Peyer's patch (tissue), 4 donors: Measurements from ENCODE around the gene RABGAP1. TPM values are rescaled to one million over a fixed set of nuclear protein-coding genes. Genes with fewer than 3 reads are reported as not detected.

Experiments used
- DNase-seq, 3 donors: peaks; one replicate each; pipeline ENCODE4 v3.0.0-alpha.2; 2017 to 2019
- H3K27ac ChIP-seq, 4 donors: fragments of 200-600 bp; sonication (generic); one replicate each; pipeline ENCODE4 v1.5.1; 2016 to 2019
- H3K27me3 ChIP-seq, 2 donors: fragments of 200-600 bp; sonication (generic); one replicate each; pipeline ENCODE4 v1.5.1; 2019
- H3K36me3 ChIP-seq, 3 donors: fragments of 200-600 bp; sonication (generic); one replicate each; pipeline ENCODE4 v1.5.1; 2016 to 2019
- H3K4me1 ChIP-seq, 4 donors: fragments of 200-600 bp; sonication (generic); one replicate each; pipeline ENCODE4 v1.5.1; 2016 to 2019
- H3K4me3 ChIP-seq, 4 donors: fragments of 200-600 bp; sonication (generic); 1 replicate in 3 of 4; 2 replicates in 1 of 4; pipeline ENCODE4 v1.5.1; 2016 to 2019; ENCODE audit warnings: mild to moderate bottlenecking in 1 of 4
- H3K9me3 ChIP-seq, 4 donors: fragments of 200-600 bp; sonication (generic); one replicate each; pipeline ENCODE4 v1.5.1; 2016 to 2019; ENCODE audit warnings: mild to moderate bottlenecking in 1 of 4
- CTCF ChIP-seq, 6 experiments: fragments of 450-650 bp in 4 of 6; fragments of 200-600 bp in 2 of 6; sonication (generic) in 1 of 6; IDR thresholded peaks; one replicate each; pipeline ENCODE4 v1.5.1; 2017 to 2019; ENCODE audit warnings: antibody characterized with exemption in 6 of 6, mild to moderate bottlenecking in 3 of 6, moderate library complexity in 1 of 6
- POLR2A ChIP-seq, 2 donors: fragments of 450-650 bp; IDR thresholded peaks; one replicate each; pipeline ENCODE4 v1.5.1; 2017; ENCODE audit warnings: antibody characterized with exemption in 2 of 2, mild to moderate bottlenecking in 2 of 2, moderate library complexity in 2 of 2
- small RNA-seq, 2 donors: library from RNA; depleted of rRNA; stranded (forward); fragments of <200 nt; gene quantifications; one replicate each; pipeline ENCODE3, GENCODE V24; 2016
- total RNA-seq, 4 donors: library from RNA; depleted of rRNA; stranded (reverse); fragments of >200 nt; gene quantifications; one replicate each; pipeline ENCODE4 v1.1.0, GENCODE V29; 2016

The RABGAP1 gene
- total RNA-seq, 4 donors from 2014 or later, result 45.0 to 92.4 (median 49.7) TPM

GRCh38 chr9:123149067-123149466 lies 208.2 kb downstream of the RABGAP1 start:
- Histone ChIP-seq H3K9me3 (no peaks in the 10 kb centered on the region), H3K27ac (no peak overlapping the region), H3K4me3 (no peak overlapping the region), H3K4me1 (no peaks in the 10 kb centered on the region), H3K36me3 (peaks cover 0 to 6% (median 0%) of the 10 kb centered on the region in 3 donors), H3K27me3 (no peaks in the 10 kb centered on the region)
- no peak for DNase-seq
- TF ChIP-seq CTCF (IDR thresholded peaks at IDR 0.05) (no peak), POLR2A (IDR thresholded peaks at IDR 0.05) (no peak)

GRCh38 chr9:123150708-123151503 lies 210.1 kb downstream of the RABGAP1 start:
- peaks cover 0 to 6% (median 0%) of the 10 kb centered on the region in 3 donors for H3K36me3 ChIP-seq
- no peak overlapping the region for H3K4me3 ChIP-seq
- H3K27me3 ChIP-seq, result no peaks in the 10 kb centered on the region
- no peaks in the 10 kb centered on the region for H3K9me3 ChIP-seq
- no peak for TF ChIP-seq POLR2A (IDR thresholded peaks at IDR 0.05)
- TF ChIP-seq CTCF (IDR thresholded peaks at IDR 0.05), result no peak
- no peak overlapping the region for H3K27ac ChIP-seq
- no peak for DNase-seq
- no peaks in the 10 kb centered on the region for H3K4me1 ChIP-seq

Small RNAs within 50 kb of the gene (small RNA-seq; reads per million reads assigned to genes)
- 0 reads per million in 2 donors for gene GPR21
- gene RNY1P15, result 0 reads per million in 2 donors

Other genes starting within 250 kb of the RABGAP1 start
- not detected for gene OR1L4, start 217.0 kb upstream of the RABGAP1 start, total RNA-seq
- gene OR1L6, start 198.7 kb upstream of the RABGAP1 start, total RNA-seq, result not detected
- not detected for gene OR5C1, start 152.1 kb upstream of the RABGAP1 start, total RNA-seq
- not detected for gene OR1K1, start 140.9 kb upstream of the RABGAP1 start, total RNA-seq
- 10 to 100 TPM in 3 of 4 donors, 1 to 10 TPM in 1; 7.0 to 33.8 (median 14.6) TPM for gene PDCL, start 112.4 kb upstream of the RABGAP1 start, total RNA-seq
- 10 to 100 TPM; 27.9 to 48.7 (median 41.7) TPM for gene RC3H2, start 35.7 kb upstream of the RABGAP1 start, total RNA-seq
- 10 to 100 TPM in 1 of 4 donors, 1 to 10 TPM in 3; 5.6 to 14.9 (median 7.7) TPM for gene ZBTB6, start 27.7 kb upstream of the RABGAP1 start, total RNA-seq
- 10 to 100 TPM in 1 of 4 donors, 1 to 10 TPM in 3; 3.2 to 18.2 (median 6.1) TPM for gene ZBTB26, start 9.5 kb upstream of the RABGAP1 start, total RNA-seq
- 1 to 10 TPM in 3 of 4 donors, not detected in 1; 1.9 to 2.5 (median 1.9) TPM for gene GPR21, start 92.6 kb downstream of the RABGAP1 start, total RNA-seq